HG02885 (cell line): Measurements from ENCODE around the gene PPHLN1.
"Not testable (repeated sequence)": the region's sequence is repeated elsewhere in the genome, so short reads cannot be mapped to it uniquely, and the experiment has no call there.

Experiments
- ATAC-seq: cut with Tn5 transposase; IDR thresholded peaks from one replicate; pipeline ENCODE4 v1.9.1; 2021; ENCODE audit warnings: mild to moderate bottlenecking; ENCODE audit not compliant: unreplicated experiment, poor library complexity

Gene PPHLN1

DNA sequence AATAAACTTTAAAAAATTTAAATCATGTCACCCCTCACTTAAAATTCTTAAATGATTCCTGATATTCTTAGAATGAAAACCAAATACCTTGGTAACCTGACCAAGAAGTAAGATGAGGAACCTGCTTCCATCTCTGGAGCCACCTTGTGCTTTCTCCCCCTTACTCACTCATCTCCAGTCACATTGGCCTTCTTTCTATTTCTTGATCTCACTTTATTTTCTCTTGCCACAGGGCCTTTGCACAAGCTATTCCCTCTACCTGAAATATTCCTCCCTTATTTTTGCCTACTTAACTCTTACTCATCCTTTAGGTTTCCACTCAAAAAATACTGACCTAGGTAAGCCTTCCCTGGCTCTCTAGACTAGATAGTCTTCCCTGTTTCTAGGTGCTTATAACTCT lies 5.2 kb upstream of the PPHLN1 start:
- no peak for ATAC-seq

DNA sequence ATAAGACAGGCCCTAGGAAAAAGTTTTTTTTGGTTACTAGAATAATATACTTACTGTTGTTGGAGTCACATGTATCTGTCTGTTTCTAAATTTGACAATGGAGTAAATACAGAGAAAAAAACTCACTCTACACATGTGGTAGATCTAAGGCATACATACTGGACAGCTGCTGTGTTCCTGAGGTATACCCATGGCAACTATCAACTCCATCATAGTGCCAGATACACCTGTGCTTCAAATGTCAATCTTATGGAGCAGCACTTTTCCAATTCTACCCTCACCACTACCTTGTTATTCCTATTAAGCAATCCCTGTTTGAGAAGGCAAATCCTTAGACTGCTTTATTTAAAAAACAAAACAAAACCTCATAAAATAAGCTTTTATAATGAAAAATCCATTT lies 3.4 kb upstream of the PPHLN1 start:
- ATAC-seq, result no peak

DNA sequence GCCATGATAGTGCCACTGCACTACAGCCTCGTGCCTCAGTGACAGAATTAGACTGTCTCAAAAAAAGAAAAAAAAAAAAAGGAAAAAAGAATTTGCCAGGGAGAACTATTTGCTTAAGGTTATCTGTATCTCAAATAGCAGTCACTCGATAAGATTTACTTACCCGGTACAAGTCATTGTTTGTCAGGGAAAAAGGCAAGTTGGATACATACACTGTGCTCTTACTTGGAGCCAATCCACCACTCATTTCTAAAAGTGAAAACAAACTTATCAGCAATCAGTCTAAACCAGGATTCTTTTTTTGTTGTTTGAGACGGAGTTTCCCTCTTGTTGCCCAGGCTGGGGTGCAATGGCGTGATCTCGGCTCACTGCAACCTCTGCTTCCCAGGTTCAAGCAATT lies 2.1 kb upstream of the PPHLN1 start:
- ATAC-seq, result no peak

DNA sequence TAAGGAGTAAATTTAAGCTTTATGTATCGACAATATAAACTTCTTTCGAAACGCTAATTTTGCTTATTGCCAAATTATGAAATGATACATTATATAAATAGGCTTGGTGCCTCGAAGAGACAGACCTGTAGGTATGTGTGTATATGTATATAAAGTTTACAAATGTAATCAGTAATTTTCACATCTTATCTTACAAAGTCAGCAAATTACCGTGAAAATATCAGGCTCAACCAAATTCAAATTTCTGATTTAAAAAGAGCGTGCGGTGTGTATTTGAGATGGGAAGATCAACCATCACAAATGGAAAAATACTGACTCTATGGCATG lies 678 bp upstream of the PPHLN1 start:
- no peak for ATAC-seq

DNA sequence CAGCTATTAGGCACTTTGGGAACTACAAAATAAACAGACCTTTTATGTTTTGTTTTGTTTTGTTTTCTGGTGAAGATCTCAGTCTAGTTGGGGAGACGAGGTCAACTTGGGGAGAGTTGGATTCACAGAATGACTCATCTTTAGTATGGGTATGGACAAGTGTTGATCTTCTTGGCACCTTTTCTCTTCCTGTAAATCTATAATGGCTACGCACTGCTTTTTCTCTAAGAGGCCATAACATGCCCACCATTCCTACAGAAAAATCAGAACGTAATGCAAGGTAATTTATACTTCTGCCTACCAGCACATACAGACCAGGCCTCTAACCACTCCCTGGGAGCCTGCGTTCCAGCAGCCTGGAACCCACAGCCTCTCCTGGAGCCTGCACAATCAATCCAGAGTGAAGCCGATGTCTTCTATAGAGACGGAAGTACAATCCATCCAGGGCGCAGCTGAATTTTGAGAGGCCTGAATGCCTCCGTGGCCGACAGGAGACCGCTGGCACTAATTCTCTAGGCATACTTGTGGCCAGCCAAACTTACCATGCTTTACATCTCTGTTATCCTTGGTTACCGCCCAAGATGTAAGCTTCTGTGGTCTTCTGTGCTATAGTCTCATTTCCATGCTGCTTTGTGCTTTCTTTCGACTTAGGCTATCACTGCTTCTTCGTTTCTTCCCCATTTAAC lies 717 bp downstream of the PPHLN1 start:
- peak; percentile 31 for ATAC-seq

DNA sequence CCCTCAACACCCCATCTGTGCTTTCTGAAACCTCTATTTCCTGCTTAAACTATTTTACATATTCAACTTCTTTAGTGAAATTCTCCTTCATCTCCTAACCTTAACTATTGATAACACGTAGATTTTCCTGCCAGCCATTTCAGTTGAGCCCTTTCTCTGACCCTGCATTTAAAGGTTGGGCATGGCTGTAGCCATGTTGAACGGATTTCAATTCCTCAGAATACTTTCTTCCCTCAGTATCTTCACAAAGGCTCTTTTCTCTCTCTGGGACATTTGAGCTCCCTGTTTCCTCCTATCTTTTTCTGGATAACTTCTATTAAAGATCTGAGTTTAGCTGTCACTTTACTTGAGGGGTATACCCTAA lies 1.2 kb downstream of the PPHLN1 start:
- no peak for ATAC-seq

DNA sequence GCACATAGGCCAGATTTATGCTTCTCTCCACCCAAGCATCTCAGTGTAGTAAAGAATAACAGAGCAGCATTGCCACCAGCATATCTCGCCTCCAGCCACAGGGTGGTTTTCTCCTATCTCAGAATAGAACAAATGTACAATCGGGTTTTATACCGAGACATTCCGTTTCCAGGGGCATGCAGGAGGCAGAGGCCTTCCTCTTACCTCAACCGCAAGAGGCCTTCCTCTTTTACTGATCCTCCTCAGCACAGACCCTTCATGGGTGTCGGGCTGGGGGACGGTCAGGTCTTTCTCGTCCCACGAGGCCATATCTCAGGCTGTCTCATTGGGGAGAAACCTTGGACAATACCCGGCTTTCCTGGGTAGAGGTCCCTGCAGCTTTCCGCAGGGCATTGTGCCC lies 4.1 kb downstream of the PPHLN1 start:
- ATAC-seq, result not testable (repeated sequence)

DNA sequence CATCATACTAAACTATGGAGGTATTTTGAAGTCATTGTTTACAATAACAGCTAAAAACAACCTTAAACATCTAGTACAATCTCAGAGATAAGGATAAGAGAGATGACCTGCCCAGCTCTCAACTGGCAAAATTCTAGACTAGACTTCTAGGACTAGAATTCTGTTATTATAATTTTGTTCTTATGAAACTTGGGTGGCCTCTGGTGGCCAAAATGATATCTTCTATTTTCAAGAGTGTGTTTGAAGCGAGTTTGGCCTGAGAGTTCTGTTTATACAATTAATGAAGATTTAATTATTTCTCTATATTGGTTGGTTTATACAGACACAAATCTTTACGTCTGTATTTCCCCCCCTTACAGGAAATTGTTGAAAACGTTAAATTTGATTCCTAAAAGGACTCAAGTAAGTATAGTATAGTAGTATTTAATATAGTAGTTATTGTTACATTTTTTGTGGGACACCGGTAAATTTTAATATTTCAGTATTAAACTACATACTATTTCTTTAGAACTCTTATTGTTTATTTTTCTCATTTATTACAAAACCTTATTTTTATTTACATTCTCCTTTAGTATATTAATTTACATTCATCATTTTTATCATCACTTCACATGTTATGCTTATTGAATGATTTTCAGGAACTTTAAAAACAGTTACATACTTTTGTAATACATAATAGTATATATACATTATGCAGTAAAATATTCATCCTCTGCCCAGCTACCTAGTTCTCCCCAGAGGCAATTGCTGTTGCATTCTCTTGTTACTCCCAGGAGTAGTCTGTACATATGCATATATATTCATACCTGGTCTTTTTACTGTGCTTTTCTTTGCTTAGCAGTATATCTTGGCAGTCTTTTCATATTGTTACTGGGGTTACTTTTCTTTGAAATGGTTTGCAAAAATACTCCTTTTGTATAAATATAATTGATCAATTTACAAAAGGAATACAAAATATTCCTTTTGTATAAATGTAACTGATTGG lies 6.6 kb downstream of the PPHLN1 start:
- ATAC-seq, result peak; percentile 89

DNA sequence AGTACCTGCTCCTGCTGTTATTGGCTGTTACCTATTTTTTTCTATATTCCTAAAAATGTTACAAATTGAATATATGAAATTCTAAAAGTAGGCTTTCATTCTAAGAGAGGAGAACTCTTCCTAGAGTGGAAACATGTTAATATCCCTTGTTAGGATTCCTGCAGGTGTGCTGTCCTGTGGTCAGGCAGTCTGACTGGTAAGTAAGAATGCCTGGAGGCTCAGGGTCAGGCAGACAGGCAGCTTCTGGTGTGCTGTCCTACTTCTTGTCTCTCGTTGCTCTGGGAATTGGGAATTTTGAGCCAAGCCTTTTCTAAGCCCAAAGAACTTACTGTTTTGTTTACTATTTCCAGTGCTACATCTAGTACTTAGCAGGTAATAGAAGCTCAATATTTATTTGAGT lies 10.3 kb downstream of the PPHLN1 start:
- no peak for ATAC-seq

DNA sequence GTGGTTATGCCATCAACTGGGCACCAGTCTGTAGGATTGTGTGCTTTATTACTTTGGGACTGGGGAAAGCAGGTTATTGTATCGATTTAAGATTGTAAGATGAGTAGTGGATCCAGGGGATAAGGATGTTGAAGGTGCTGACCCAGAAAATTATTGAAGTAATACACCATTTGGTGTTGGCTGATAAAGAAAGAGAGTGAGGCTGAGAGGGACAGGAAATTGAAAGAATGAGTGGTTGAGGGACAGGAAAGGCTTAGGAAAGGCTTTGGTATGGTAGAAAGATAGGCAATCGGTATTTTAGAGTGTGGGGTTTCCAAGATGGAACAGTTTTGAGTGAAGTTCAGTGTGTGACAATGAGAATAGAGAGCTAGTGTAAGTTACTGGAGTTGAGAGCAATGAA lies 12.3 kb downstream of the PPHLN1 start:
- no peak for ATAC-seq

DNA sequence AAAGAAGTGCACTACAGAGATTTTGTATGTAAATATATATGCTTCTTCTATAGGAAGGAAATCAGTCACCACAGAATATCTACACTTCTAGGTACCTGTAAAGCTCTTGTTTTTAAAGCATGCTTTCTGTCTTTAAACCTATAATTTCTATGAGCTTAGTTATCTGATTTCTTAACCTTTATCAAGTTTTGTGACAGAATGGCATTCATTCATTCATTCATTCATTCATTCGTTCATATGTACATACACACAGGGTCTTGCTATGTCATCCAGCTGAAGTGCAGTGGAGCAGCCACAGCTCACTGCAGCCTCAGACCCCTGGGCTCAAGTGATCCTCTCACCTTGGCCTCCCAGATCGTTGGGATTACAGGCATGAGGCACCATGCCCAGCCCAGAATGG lies 16.1 kb downstream of the PPHLN1 start:
- ATAC-seq, result no peak

DNA sequence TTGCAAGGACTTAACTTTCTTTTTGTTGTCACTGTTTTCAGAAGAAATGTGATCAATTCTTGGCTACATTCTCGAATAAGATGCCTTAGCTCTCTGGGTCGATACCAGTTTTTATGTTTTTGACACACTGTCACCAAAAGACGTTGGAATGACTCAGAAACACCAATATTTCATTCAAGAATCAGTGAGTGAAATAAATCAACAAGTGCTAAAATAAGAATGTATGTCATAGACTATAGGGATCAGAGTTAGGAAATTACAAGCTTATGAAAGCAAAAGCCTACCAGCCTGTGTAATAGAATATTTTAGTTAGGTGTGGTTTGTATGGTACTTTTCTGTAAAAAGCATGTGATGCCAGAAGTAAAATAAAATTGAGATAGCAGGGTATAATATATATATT lies 17.8 kb downstream of the PPHLN1 start:
- ATAC-seq, result no peak

DNA sequence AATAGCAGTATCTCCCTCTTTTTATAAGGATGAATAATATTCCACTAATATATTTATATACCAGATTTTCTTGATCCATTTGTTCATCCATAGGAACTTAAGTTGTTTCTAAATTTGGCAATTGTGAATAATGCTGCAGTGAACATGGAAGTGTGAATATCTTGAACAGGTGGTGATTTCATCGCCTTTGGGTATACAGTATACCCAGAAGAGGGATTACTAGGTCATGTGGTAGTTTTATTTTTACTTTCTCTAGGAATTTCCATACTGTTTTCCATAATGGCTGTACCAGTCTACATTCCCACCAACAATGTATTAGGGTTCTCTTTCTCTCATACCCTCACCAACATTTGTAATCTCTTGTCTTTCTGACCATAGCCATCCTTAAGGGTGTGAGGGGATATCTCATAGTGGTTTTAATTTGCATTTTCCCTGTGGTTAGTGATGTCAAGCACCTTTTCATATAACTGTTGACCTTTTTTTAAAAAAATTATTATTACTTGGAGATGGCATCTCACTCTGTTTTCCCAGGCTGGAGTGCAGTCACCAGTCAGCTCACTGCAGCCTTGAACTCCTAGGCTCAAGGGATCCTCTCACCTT lies 20.5 kb downstream of the PPHLN1 start:
- ATAC-seq, result no peak

DNA sequence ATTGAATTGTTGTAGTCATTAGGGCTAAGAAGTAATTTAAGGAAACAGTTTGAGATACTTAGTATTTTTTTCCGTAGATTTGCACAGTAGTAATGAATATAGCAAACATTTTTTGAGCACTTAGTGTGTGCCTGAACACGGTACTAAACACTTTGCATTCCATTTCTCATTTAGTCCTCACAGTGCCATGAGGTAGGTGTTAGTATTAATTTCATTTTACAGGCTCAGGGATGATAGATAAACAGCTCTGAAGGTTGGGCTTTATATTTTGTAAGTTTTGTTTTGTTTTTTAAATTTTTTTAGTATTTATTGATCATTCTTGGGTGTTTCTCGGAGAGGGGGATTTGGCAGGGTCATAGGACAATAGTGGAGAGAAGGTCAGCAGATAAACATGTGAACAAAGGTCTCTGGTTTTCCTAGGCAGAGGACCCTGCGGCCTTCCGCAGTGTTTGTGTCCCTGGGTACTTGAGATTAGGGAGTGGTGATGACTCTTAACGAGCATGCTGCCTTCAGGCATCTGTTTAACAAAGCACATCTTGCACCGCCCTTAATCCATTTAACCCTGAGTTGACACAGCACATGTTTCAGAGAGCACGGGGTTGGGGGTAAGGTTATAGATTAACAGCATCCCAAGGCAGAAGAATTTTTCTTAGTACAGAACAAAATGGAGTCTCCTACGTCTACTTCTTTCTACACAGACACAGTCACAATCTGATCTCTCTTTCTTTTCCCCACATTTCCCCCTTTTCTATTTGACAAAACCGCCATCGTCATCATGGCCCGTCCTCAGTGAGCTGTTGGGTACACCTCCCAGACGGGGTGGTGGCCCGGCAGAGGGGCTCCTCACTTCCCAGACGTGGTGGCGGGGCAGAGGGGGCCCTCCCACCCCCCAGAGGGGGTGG lies 23.4 kb downstream of the PPHLN1 start:
- not testable (repeated sequence) for ATAC-seq

DNA sequence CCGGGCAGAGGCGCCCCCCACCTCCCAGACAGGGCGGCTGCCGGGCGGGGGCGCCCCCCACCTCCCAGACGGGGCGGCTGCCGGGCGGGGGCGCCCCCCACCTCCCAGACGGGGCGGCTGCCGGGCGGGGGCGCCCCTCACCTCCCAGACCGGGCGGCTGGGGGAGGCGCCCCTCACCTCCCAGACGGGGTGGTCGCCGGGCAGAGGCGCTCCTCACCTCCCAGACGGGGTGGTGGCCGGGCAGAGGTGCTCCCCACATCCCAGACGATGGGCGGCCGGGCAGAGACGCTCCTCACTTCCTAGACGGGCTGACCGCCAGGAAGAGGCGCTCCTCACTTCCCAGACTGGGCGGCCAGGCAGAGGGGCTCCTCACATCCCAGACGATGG lies 24.0 kb downstream of the PPHLN1 start:
- not testable (repeated sequence) for ATAC-seq

DNA sequence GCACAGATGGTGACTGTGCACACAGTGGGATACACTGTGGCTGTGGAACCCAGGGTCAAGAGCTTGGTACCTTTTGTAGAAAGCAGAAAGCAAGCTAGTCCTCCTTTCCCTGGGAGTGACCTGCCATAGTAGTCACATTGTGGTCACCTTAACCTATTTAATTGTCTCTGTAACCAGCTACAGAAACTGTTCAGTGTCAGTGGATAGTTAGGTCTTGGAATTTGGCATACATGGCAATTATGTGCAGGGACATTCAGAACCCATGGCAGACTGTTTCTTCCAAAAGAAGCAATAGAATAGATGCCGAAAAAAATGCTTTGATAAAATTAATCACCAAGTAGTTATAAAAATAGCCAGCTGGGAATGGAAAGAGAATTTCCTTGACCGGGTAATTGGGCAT lies 30.4 kb downstream of the PPHLN1 start:
- no peak for ATAC-seq

DNA sequence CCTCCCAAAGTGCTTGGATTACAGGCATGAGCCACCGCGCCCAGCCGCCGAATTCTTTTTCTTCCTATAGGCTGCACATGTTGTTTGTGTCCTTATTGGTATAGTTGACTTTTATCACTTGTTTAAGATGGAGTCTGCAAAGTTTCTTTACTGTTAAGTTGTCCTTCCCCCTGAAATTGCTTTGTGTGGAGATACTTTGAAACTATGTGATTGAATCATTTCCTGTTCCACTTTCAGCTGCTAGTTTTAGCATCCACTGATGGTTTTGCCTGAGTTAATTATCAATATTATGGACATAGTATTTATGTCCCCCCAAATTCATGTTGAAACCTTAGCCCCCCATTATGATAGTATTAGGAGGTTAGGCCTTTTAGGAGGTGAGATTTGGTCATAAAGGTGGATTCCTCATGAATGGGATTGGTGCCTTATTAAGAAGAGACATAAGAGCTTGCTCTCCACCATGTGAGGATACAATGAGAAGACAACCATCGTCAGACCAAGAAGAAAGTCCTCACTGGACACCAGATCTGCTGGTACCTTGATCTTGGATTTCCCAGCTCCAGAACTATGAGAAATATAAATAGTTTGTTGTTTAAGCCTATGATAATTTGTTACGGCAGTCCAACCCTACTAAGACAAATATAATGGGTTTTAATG lies 34.9 kb downstream of the PPHLN1 start:
- ATAC-seq, result peak; percentile 74

DNA sequence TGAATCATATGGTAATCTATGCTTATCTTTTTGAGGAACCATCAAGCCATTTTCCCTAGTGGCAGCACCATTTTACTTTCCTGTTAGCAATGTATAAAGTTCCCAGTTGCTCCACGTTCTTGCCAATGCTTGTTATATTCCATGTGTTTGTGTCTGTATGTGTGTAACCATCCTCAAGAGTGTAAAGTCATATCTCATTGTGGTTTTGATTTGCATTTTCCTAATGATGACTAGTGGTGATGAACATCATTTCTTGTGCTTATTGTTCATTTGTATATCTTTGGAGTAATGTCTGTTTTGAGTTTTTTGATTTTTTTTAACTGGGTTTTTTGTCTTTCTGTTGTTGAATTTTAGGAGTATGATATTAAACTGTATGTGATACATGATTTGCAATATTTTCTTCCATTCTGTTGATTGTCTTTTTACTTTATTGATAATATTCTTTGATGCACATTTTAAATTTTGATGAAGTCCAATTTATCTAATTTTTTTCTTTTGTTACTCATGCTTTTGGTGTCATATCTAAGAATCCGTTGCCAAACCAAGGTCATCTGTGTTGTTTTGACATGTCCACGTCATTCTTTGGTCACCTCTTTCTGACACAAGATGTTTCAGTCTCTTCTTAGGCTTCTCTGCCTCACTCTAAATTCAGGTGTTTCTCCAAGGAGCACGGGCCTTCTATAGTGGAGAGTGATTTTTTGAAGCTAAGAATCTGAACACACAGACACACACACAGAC lies 36.1 kb downstream of the PPHLN1 start:
- ATAC-seq, result no peak

DNA sequence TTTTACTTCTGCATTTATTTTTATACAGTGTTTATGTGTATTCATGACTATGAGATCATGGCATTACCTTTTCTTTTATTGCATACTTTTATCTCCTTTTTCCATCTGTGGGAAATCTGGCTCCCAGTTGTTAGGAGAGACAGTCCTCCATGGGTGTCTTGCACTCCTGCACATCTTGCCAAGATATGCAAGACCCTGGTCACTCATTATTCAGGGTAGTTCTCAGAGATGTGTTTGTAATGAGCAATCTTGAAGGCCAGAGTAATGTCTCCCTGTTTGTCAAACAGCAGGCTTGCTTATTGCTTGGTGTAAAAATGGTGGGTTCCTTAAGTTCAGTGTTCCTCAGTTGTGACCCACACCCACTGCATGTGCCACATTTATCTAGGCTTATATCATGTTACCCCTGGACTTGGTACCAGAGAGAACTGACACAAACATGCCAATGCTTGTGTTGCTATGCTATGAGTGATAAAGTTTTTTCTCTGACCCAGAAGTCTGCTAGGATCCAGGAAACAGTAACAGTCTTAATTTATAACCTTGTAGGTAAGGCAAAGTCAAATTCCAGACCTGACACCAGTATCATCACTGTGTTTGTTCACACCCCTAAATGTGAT lies 36.8 kb downstream of the PPHLN1 start:
- ATAC-seq, result no peak
